NB4 (cell line): ENCODE results near the gene ESYT1.
A peak's percentile ranks its signal among the peaks of the same experiment; 100 is the strongest.

Source experiments
- DNase-seq: peaks from one replicate; pipeline ENCODE4 v3.0.0; 2010; ENCODE audit warnings: low read depth
- H3K4me3 ChIP-seq: one replicate; pipeline ENCODE4 v1.5.1; 2011; ENCODE audit warnings: mild to moderate bottlenecking, low read depth, low read length, moderate library complexity
- MAX ChIP-seq: IDR thresholded peaks from 2 replicates; pipeline ENCODE4 v1.6.1; 2011; ENCODE audit warnings: low read depth, low read length
- MYC ChIP-seq: IDR thresholded peaks from 2 replicates; pipeline ENCODE4 v1.6.1; 2011; ENCODE audit warnings: low read depth, low read length
- POLR2A ChIP-seq: IDR thresholded peaks from 2 replicates; pipeline ENCODE4 v1.6.1; 2011; ENCODE audit warnings: mild to moderate bottlenecking; ENCODE audit not compliant: insufficient read length; ENCODE audit errors: extremely low read depth
- TF ChIP-seq, protein P1 (sequence below): IDR thresholded peaks from one replicate; pipeline ENCODE4 v1.5.1; 2012; ENCODE audit warnings: low read depth, low read length

ESYT1 gene

GRCh38 chr12:56159482-56160192 lies 31.6 kb downstream of the ESYT1 start:
- DNase-seq = no peak
- H3K4me3 ChIP-seq = peak overlapping the region; percentile 93
- no peak for TF ChIP-seq MYC
- TF ChIP-seq POLR2A = no peak
- no peak for TF ChIP-seq MAX
- TF ChIP-seq, protein P1, sequence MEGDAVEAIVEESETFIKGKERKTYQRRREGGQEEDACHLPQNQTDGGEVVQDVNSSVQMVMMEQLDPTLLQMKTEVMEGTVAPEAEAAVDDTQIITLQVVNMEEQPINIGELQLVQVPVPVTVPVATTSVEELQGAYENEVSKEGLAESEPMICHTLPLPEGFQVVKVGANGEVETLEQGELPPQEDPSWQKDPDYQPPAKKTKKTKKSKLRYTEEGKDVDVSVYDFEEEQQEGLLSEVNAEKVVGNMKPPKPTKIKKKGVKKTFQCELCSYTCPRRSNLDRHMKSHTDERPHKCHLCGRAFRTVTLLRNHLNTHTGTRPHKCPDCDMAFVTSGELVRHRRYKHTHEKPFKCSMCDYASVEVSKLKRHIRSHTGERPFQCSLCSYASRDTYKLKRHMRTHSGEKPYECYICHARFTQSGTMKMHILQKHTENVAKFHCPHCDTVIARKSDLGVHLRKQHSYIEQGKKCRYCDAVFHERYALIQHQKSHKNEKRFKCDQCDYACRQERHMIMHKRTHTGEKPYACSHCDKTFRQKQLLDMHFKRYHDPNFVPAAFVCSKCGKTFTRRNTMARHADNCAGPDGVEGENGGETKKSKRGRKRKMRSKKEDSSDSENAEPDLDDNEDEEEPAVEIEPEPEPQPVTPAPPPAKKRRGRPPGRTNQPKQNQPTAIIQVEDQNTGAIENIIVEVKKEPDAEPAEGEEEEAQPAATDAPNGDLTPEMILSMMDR = no peak

GRCh38 chr12:56160193-56160763 lies 32.2 kb downstream of the ESYT1 start:
- peak; percentile 29 for DNase-seq
- peak overlapping the region; percentile 93 for H3K4me3 ChIP-seq
- TF ChIP-seq, protein P1 = no peak
- TF ChIP-seq MYC (no peak), POLR2A (no peak)

GRCh38 chr12:56160894-56161689 lies 33.0 kb downstream of the ESYT1 start:
- peak overlapping the region; percentile 93 for H3K4me3 ChIP-seq
- TF ChIP-seq POLR2A (no peak), MYC (no peak), MAX (no peak)
- TF ChIP-seq, protein P1 = no peak
- DNase-seq = no peak

GRCh38 chr12:56161690-56162351 lies 33.8 kb downstream of the ESYT1 start:
- DNase-seq = no peak
- H3K4me3 ChIP-seq = no peak overlapping the region
- no peak for TF ChIP-seq POLR2A
- no peak for TF ChIP-seq MAX
- no peak for TF ChIP-seq MYC
- TF ChIP-seq, protein P1 = no peak

GRCh38 chr12:56162468-56163290 lies 34.6 kb downstream of the ESYT1 start:
- TF ChIP-seq MAX (no peak), POLR2A (no peak), MYC (no peak)
- TF ChIP-seq, protein P1 = no peak
- no peak for DNase-seq
- no peak overlapping the region for H3K4me3 ChIP-seq
